Nephron (organoid): ENCODE data around the gene IGF1.

ENCODE experiments used
- H3K27ac Mint-ChIP-seq, 3 experiments: 2 replicates each; pipeline ENCODE4 v1.8.0; 2020; ENCODE audit warnings: mixed read lengths in 3 of 3, mild to moderate bottlenecking in 2 of 3, moderate library complexity in 1 of 3
- H3K27me3 Mint-ChIP-seq: 2 replicates; pipeline ENCODE4 v1.8.0; 2021; ENCODE audit warnings: low read depth, mild to moderate bottlenecking, moderate library complexity, mixed read lengths
- H3K36me3 Mint-ChIP-seq: 2 replicates; pipeline ENCODE4 v1.8.0; 2020; ENCODE audit warnings: low read depth, mixed read lengths
- H3K4me1 Mint-ChIP-seq: 2 replicates; pipeline ENCODE4 v1.8.0; 2020; ENCODE audit warnings: mixed read lengths
- H3K4me3 Mint-ChIP-seq, 3 experiments: 2 replicates each; pipeline ENCODE4 v1.8.0; 2020; ENCODE audit warnings: mild to moderate bottlenecking in 3 of 3, mixed read lengths in 3 of 3, moderate library complexity in 2 of 3
- H3K9me3 Mint-ChIP-seq: 2 replicates; pipeline ENCODE4 v1.8.0; 2020; ENCODE audit warnings: mixed read lengths
- TF ChIP-seq, protein P1 (sequence below), 3 experiments: fragments of 200-600 bp; sonication (generic); IDR thresholded peaks; one replicate each; pipeline ENCODE4 v1.5.0; 2021; ENCODE audit warnings: antibody characterized with exemption in 3 of 3; ENCODE audit not compliant: unreplicated experiment in 3 of 3

The IGF1 gene

DNA sequence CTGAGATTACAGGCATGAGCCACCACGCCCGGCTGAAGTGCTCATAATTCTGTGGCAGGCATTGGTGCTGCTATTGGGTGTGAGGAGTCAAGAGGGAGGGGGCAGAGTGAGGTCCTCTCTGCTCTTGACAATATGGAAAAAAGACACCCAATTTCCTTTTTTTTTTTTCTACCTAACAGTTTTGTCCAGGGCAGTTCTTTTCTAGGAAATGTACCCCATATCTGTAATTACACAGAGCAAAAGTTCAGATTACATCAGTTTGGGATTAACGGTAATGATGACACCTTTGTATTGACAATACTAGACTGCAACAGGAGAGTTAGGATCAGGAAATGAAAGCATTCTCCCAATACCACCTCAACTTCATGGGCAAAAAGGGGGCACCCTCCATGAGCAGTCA is 36.3 kb downstream of the IGF1 start:
- peaks cover 9% of the 10 kb centered on the region for H3K4me1 Mint-ChIP-seq
- H3K27me3 Mint-ChIP-seq, result peaks cover 3% of the 10 kb centered on the region
- TF ChIP-seq, protein P1, sequence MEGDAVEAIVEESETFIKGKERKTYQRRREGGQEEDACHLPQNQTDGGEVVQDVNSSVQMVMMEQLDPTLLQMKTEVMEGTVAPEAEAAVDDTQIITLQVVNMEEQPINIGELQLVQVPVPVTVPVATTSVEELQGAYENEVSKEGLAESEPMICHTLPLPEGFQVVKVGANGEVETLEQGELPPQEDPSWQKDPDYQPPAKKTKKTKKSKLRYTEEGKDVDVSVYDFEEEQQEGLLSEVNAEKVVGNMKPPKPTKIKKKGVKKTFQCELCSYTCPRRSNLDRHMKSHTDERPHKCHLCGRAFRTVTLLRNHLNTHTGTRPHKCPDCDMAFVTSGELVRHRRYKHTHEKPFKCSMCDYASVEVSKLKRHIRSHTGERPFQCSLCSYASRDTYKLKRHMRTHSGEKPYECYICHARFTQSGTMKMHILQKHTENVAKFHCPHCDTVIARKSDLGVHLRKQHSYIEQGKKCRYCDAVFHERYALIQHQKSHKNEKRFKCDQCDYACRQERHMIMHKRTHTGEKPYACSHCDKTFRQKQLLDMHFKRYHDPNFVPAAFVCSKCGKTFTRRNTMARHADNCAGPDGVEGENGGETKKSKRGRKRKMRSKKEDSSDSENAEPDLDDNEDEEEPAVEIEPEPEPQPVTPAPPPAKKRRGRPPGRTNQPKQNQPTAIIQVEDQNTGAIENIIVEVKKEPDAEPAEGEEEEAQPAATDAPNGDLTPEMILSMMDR (IDR thresholded peaks at IDR 0.05; ENCODE audit: unreplicated experiment in 3 of 3), result no peak
- H3K27ac Mint-ChIP-seq, result no peak overlapping the region
- H3K36me3 Mint-ChIP-seq, result peaks cover 30% of the 10 kb centered on the region
- H3K9me3 Mint-ChIP-seq, result peaks cover 40% of the 10 kb centered on the region
- H3K4me3 Mint-ChIP-seq, result no peak overlapping the region

DNA sequence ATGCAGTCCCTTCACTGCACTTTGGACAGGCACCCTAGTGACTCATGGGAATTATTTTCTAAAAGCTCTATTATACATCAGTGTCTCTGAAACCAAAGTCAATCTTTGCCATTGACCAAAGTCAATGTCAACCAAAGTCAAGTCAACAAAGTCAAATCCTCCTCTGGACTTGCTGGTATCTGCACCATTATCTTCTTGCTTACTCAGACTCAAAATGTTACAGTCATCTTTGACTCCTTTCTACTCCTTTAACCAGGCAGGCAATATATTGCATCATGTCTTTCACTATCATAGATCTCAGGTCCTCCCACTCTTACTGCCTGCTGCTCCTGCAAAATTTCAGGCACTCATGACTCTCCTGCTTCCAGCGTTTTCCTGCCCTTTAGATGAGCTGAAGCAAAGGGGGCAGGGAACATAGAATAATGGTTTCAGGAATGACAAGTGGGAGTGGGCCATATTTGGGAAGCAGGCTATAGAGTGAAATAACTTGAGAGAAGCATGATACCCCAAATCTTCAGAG is 39.2 kb downstream of the IGF1 start:
- Mint-ChIP-seq H3K27me3 (peaks cover 3% of the 10 kb centered on the region), H3K4me3 (no peak overlapping the region)

DNA sequence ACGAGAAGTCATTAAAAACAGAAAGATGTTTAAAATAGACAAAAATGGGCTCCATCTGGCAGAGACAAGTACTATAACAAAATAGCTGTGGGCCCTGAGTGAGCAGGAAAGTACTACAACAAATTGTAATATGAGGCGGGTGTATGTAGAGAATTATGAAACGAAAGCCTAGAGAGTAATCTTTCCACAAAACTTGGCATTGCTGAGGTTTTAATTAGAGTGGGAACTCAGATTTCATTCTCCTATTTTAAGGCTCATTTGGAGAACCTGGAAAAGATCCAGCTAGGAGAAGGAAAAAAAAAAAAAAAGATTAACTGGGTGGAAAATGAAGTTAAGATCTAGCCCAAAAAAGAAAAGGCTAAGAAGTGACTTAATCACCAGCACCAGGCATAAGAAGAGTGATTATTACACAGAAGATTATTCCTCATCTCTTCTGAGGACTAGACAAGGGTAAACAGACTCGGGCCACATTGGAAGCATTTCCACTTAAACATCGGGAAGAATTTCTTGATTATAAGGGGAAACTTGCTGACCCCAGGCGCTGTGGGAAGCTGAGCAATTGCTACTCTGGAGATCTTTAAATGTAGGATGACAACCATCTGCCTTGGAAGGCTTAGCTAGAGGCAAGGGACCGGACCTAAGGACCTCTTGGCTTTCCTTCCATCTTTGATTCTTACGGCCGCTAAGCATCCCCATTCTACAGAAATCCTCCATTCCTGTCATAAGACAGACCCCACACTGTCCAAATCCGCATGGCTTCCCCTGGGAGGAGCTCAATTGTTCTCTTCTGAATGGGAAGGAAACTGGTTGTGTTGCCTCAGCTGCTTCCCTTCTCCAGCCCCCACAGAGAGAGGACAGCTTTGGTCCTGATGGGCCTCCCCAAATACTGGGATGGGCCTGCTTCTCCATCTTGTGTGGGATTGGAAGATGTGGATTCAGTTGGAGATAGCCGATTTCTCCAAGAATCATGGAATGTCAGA is 40.6 kb downstream of the IGF1 start:
- peaks cover 31% of the 10 kb centered on the region for H3K4me1 Mint-ChIP-seq
- TF ChIP-seq, protein P1 (IDR thresholded peaks at IDR 0.05; ENCODE audit: unreplicated experiment in 3 of 3), result no peak
- peak overlapping the region; percentile 46 to 95 (median 91) for H3K27ac Mint-ChIP-seq
- H3K4me3 Mint-ChIP-seq, result peak overlapping the region in 1 of 3 experiments; percentile 48
- peaks cover 3% of the 10 kb centered on the region for H3K27me3 Mint-ChIP-seq
- peaks cover 11% of the 10 kb centered on the region for H3K36me3 Mint-ChIP-seq
- H3K9me3 Mint-ChIP-seq, result peaks cover 9% of the 10 kb centered on the region

More for the DNA sequence above, 39.2 kb downstream of the IGF1 start:
- Mint-ChIP-seq H3K36me3 (peaks cover 13% of the 10 kb centered on the region), H3K9me3 (peaks cover 21% of the 10 kb centered on the region), H3K27ac (no peak overlapping the region), H3K4me1 (peaks cover 27% of the 10 kb centered on the region)
- TF ChIP-seq, protein P1 (IDR thresholded peaks at IDR 0.05; ENCODE audit: unreplicated experiment in 3 of 3), result no peak

DNA sequence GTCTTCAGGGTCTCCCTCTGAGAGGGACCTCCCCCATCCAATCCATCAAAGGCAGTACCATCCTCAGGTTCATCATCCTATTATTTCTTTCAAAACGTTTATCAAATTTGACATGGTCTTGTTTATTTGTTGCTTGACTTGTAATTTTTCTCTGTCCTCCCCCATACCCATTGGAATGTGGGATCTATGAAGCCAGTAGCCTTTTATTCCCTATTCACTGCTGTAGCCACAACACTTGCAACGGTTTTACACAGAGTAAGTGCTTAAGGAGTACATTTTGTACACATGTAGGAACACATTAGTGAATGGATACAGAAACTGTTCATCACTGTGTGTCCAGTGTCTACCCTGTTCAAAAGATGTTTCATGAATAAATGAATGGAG is 41.5 kb downstream of the IGF1 start:
- Mint-ChIP-seq H3K27me3 (peaks cover 3% of the 10 kb centered on the region), H3K9me3 (peaks cover 3% of the 10 kb centered on the region), H3K4me1 (peaks cover 31% of the 10 kb centered on the region), H3K4me3 (no peak overlapping the region), H3K36me3 (peaks cover 11% of the 10 kb centered on the region), H3K27ac (peak overlapping the region; percentile 46 to 95 (median 91))
- TF ChIP-seq, protein P1 (IDR thresholded peaks at IDR 0.05; ENCODE audit: unreplicated experiment in 3 of 3), result no peak

DNA sequence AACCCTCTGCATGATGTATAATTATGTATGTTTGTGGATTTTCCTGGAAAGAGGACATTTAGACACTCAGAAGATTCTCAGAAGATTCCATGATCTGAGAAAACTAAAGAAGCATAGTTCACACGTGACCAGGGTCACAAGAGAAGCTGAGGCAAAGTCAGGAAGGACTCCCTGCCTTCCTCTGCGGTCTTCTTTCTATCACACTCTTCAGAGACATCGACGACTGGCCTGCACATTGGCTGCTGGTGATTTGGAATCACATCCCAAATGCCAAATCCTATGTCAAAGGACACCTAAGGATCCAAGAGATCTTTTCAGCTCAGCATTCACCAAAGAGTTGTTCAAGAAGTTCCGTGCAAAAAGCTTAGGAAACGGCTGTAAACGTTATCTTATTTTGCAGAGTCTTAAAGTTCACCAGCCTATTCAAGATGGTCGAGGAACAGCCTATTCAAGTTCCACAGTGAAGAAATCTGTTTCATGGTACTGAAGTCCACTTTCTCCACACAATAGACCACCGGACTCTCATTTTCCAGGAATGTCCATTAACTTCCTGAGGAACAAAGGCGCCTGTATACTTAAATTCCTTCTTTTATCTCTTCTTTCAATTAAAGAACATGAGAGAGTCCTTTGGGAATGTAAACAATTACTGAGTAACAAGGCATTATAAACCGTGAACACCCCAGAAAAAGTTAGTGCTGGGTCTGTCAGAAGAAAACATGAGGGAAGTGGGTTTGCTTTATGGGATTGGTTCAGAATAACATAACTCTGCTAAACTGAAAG is 42.1 kb downstream of the IGF1 start:
- H3K36me3 Mint-ChIP-seq, result peaks cover 16% of the 10 kb centered on the region
- peaks cover 3% of the 10 kb centered on the region for H3K27me3 Mint-ChIP-seq
- H3K4me3 Mint-ChIP-seq, result no peak overlapping the region
- peak overlapping the region; percentile 46 to 95 (median 91) for H3K27ac Mint-ChIP-seq
- peaks cover under 1% of the 10 kb centered on the region for H3K9me3 Mint-ChIP-seq
- TF ChIP-seq, protein P1 (IDR thresholded peaks at IDR 0.05; ENCODE audit: unreplicated experiment in 3 of 3), result no peak
- H3K4me1 Mint-ChIP-seq, result peaks cover 36% of the 10 kb centered on the region
